COLO668 (cell line): Measurements from ENCODE around the gene PEX16.
"Not testable (repeated sequence)": the region's sequence is repeated elsewhere in the genome, so short reads cannot be mapped to it uniquely, and the experiment has no call there.

Experiments used
- DNase-seq: peaks from one replicate; lab custom pipeline; 2025; ENCODE audit not compliant: unreplicated experiment; lab: John Stamatoyannopoulos, UW

Gene PEX16

DNA sequence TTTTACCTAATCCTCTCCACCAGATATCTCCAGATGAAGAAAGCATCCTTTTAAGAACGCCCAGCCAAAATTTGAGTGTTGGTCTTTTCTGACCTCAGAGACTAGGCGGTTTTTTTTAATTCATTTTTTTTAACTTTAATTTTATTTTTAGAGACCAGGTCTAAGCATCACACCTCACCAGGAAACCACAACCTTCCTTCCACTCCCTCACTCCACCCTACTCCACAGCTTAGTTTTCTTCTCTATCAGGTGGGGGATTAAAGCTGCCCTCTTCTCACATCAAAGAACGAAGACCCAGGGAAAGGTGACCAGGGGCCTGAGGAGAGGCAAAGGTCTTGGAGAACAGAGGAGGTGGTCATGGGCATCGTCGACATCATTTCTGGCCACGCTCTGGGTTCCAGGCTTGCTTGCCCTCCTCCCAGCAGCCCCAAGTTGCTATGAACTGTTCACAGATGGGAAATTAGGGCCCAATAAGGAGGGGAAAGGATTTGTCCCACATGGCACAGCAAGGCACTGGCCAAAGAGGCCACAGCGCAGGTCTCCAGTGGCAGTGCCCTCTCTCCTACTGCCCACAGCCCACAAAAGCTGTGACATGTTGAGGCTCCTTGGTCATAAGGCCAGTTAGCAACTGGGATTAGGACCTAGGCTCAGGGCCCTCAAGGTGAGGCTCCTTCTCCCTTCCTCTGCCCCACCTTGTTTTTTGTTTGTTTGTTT lies 1.4 kb upstream of the PEX16 start:
- DNase-seq, result no peak

DNA sequence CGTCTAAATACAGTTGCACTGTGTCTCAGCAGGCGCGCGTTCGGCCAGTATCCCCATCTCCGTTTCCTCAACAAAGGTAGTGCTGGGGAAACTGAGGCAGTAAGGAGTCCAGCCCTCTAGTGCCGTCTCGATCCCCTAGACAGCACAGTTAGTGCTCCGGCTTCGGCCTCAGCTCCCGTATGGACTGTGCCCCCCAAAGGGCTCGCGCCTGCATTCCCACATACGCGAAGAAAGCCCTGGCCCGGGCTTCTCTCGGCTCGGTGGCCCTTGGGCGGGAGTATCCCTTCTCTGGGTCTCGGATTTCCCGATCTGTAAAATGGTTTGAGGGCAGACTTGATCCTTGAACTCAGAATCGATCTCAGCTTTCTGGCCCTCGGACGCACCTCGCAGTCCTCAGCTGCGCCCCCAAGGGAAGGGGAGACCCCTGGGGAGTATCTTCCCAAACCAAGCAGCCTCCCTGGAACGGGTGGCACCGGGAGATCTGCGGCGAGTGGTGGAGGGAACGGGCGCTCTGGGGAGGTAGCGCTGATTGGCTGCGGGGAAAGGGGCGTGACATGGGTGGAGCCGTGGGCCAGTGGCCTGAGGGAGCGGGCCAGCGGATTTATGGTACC lies 759 bp upstream of the PEX16 start:
- DNase-seq, result peak; percentile 87

DNA sequence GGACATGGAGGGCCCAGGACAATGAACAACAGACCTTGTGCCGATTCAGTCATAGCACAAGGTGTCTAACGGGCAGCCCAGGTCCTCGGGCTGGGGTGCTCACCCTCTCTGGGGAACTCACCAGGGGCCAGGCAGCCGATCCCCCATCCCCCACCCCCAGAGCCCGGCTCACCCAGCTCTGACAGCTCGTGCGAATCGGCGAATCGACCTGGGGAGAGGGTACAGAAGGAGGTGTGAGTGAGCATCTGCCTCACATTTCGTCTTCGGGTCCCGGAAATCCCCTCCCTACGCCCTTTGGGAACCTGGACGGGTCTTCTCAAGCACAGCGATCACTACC lies 423 bp downstream of the PEX16 start:
- peak; percentile 38 for DNase-seq

DNA sequence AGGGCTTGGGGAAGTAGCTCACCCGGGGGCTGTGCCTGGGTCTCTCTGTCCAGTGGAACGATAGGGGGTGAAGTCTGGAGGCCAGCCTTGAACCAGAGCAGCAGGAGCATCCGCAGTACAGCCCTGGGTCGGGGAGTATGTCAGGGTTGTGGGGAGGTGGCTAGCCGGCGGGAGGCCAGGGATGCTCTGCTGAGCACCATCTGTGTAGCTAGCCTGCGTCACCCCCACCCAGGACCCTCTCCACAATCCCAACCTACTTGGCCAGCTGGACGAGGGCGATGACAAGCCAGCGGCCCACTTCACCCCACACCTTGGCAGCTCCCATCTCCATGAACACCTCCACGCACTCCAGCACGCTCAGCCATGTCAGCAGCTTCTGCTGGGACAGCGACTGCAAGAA lies 2.2 kb downstream of the PEX16 start:
- no peak for DNase-seq

DNA sequence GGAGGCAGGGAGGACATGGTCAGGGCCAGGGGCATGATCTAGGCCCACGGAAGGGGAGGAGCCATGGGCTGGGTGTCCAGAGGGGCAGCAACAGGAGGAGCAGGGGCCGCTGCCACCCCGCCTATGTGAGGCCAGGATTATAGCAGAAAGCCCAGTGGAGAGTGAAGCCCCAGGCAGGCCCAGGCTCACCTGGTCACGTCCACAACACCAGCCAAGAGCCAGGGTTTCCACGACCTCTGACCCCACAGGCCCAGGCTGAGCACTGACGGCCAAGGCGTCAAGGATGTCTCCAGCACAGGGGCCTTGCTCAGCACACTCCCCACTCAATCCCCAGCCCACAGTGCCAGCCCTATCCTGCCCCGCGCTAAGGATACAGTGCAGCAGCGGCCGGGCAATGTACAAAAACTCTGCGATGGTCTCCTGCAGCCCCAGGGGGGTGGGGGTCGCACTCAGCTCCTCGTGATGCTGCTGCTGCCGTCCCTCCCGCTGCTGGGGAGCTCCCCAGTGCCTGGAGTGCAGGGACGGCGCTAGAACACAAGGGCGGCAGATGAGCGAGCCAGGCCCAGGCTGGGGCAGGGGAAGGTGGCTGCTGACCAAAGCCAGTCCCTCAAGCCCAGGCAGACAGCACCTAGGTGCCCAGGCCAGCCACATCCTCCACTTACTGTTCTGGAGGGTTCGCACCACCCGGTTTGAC lies 3.6 kb downstream of the PEX16 start:
- no peak for DNase-seq

DNA sequence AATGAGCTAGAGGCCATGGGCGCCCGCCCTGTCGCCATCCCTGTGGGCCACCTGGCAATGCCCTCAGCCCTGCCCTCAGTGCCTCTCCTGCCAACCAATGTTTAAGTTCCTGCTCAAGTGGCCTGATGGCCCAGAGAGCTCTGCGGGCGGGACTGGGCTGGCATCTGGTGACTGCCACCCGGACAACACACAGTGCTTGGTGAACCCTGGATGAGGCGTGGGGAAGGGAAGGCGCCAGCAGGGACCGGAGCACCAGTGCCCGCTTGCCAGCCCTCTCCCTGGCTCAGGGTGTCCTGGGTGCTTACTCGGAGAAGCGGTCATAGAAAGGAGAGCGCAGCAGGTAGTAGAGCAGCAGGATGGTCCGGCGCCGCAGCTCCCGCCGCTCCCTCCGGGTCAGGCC lies 4.2 kb downstream of the PEX16 start:
- no peak for DNase-seq

DNA sequence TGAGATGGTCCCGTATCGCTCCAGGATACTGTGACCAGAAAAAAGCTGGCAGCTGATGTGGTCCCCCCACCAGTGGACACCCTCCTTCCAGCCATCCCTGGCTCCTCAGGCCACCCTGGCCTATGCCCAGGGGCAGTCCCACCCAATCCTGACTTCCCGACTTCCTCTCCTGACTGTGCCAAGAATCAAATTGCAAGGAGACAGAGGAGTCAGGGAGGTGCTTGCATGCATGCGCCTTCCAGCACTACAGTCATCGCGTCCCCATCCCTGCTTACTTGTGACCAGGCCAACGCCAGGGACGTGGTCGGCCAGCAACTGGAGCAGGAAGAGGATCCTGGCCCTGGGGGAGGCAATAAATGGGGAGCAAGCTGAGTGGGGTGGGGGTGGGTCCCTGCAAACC lies 7.1 kb downstream of the PEX16 start:
- DNase-seq, result no peak

DNA sequence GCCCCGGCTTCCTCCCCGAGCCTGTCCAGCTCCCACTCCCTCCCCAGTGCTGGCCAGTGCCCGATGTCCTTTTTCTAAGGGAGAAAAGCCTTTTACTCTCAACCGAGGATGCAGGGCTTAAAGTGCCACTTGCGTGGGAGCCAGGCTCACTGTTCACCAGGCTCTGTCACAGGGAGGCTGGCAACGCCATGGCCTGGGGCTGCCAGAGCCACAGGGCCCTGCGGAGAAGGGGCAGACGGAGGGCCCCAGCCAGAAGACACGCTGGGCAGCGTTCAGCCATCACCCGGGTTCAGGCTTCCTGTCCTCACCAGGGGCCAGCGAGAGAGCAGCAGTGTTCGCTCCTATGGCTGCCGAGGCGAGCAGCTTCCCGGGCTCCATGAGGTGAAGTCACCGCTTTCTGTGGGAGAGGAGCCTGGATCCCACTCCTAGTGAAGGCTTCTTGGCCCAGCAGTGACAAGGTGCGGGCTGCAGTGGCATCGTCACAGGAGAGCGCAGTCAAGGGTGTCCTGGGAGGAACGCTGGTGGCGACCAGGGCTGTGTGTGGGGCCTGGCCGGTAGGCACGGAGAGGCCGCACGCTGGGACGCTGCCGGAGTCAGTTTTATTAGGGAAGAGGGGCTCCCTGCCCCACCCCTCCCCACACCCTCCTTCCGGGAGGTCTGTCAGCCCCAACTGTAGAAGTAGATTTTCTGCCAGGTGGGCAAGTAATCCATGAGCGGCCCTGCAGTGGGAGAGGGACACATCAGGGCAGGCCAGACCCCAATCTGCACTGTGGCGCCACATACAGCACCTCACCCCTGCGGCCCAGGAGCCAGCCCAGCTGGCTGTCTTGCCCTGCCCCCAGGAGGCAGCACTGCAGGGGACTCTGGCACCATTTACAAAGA lies 7.8 kb downstream of the PEX16 start:
- no peak for DNase-seq

DNA sequence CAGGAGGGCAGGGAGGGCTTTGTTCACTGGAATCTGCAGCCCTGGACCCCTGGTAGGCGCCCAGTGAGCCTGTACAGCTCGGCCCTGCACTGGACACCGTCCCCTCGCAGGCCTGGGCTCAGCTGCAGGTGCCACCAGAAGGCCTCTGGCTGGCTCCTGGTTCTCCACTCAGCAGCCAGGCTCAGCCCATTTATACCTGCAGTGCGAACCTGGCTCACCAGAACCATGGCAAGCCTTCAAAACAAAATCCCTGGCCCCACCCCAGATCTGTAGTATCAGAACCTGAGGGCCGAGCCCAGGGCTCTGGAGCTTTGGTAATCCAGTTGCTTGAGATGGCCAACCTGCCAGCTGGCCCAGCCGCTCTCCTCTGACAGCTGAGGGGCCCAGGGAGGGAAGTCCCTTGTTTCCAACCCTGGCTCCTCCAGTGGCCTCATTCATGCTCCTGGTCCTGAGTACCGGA lies 9.7 kb downstream of the PEX16 start:
- DNase-seq, result no peak

DNA sequence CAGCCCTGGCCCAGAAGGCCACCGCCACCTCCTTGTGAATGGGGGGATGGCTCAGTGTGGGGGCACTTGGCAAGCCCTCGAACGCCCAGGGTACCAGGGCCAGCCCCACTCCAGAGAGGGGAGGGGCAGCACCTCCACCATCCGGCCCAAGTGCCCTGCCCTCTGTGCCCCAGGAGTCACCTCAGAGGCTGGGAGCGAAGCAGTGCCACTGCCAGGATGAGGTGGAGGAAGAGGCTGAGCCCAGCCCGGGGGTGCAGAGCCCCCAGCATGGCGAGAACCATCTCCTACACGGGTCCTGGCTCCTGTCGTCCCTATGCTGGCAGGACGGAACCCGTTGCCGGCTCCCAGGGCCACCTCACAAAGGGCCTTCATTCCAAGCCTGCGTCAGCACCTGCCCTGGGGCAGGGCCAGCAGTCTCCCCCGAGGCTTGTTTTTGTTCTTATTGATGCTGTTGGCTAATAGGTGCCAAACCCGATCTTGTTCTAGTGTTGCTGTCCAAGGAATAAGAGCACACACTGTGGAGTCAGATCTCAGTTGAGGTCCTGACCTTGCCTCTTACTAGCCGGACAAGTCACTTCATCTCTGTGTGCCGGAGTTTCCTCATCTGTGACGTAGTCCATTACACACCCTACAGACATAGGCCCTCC lies 10.6 kb downstream of the PEX16 start, which contains the start of gene FREY1:
FREY1 (minus strand) TSS at position 307 of the 647 bp plus-strand sequence; CDS start at position 281, 26 bp downstream.
- DNase-seq, result no peak

DNA sequence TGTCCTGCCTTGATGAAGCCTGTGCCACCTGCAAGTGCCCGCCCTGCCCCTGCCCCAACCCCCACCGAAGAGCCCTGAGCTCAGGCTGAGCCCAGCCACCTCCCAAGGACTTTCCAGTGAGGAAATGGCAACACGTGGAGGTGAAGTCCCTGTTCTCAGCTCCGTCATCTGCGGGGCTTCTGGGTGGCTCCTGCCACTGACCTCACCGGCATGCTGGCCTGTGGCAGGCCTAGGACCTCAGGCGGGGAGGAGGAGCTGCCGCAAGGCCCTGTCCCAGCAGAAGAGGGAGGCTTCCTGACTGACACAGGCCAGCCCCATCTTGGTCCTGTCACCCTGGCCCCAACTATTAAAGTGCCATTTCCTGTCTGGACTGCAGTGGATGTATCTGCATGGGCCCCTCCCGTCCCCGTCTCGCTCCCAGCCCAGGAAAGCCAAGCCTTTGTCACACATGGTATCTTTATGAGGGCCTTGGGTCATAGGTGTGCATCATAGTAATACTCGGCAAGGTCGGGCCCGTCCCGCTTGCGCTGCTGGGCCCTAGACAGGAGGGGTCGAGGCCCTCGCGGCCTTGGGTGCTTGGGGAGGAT lies 11.5 kb downstream of the PEX16 start:
- no peak for DNase-seq

DNA sequence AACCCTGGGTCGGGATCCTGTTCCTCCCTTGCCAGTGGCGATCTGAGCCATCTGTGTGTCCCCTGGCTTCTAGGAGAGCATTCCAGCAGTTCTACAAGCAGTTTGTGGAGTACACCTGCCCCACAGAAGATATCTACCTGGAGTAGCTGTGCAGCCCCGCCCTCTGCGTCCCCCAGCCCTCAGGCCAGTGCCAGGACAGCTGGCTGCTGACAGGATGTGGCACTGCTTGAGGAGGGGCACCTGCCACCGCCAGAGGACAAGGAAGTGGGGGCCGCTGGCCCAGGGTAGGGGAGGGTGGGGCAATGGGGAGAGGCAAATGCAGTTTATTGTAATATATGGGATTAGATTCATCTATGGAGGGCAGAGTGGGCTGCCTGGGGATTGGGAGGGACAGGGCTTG lies 12.1 kb downstream of the PEX16 start:
- DNase-seq, result not testable (repeated sequence)

DNA sequence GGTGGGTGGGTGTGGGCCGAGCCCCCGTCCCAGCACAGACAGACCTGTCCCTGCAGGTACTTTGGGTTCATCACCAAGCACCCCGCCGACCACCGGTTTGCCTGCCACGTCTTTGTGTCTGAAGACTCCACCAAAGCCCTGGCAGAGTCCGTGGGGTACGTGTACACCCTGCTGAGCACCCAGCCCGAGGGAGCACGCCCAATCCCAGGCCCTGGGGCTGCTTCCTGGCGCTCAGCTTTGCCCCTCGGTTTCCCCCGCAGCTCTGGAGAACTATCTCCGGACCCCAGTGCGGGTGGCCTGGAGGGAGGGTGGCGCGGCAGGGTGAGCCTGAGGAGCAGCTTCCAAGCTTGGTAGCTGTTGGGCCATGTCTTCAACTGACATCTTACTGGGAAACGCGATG lies 12.6 kb downstream of the PEX16 start:
- no peak for DNase-seq

DNA sequence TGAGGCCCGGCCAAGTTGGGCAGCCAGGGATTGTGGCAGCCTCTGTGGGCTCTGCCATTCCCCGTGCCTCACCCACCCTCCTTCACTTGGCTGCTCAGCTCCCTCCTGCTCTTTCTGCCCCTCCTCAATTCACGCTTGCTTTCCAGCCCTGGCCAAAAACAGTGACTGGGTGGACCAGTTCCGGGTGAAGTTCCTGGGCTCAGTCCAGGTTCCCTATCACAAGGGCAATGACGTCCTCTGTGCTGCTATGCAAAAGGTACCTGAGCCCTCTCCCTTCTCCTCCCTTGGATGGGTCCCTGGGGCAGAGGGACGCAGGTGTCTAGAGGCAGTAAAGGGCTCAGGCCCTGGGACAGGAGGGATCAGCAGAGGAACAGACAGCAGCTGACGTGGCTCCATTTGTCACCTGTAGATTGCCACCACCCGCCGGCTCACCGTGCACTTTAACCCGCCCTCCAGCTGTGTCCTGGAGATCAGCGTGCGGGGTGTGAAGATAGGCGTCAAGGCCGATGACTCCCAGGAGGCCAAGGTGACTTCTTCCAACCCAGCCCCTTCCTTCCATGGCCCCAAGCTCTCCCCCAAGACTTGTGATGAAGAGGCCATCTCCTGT lies 13.3 kb downstream of the PEX16 start:
- no peak for DNase-seq

DNA sequence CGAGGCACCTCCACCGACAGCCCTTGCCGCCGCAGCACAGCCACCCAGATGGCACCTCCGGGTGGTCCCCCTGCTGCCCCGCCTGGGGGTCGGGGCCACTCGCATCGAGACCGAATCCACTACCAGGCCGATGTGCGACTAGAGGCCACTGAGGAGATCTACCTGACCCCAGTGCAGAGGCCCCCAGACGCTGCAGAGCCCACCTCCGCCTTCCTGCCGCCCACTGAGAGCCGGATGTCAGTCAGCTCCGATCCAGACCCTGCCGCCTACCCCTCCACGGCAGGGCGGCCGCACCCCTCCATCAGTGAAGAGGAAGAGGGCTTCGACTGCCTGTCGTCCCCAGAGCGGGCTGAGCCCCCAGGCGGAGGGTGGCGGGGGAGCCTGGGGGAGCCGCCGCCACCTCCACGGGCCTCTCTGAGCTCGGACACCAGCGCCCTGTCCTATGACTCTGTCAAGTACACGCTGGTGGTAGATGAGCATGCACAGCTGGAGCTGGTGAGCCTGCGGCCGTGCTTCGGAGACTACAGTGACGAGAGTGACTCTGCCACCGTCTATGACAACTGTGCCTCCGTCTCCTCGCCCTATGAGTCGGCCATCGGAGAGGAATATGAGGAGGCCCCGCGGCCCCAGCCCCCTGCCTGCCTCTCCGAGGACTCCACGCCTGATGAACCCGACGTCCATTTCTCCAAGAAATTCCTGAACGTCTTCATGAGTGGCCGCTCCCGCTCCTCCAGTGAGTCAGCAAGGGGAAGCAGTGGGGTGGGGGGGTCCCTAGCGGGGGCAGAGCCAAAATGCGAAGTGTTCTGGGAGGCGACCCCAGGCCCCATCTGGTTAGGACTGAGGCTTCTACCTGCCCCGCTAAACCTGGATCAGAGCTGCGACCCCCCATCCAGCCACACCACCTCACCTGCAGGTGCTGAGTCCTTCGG lies 15.0 kb downstream of the PEX16 start:
- no peak for DNase-seq

DNA sequence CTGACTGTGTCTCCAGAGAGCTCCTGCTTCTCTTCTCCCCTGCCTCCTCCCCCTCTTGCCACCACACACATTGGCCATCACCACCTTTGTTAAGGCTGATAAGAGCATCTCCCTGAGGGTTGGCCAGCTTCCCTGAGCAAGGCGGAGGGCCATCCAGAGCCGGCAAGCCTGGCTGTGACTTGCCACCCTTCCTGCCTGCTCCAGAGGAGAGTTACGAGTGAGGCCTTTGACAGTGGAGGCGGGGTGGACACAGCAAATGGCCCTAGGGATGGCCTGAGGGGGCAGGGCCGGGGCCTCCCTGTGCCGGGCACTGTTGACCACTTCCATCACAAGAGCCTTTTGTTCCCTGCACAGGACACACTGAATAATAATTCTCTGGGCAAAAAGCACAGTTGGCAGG lies 16.1 kb downstream of the PEX16 start:
- DNase-seq, result no peak

DNA sequence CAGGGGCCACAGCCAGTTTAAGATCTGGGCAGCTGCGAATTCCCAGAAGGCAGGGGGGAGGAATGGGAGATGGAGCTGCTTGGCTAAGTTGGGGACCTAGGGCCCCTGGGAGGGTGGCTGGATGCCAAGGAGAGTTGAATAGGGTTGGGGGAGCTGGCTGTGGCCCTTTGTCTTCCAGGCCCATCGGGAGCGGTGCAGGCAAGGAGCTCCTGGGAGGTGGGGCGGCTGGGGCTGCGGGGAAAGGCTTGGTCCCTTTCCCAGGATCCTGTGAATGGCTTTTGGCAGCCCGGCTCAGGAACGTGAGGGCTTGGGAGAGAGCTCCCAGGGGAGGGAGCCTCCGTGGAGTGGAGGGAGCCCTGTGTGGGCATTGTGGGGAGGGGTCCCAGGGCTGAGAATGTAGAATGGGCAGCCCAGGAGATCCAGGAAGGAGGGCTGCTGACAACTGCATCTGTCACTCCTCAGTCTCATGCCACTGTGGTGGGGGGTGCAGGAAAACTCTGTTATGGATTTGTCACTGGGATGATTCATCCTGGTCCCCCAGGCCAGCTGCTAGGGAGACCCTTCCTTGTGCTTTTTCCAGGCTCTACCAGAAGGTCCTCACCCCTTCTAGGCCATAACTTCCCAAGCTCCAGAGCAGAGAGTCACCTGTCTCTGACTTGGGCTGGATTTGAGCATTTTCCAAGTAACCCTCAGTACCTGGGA lies 16.6 kb downstream of the PEX16 start:
- DNase-seq, result no peak

DNA sequence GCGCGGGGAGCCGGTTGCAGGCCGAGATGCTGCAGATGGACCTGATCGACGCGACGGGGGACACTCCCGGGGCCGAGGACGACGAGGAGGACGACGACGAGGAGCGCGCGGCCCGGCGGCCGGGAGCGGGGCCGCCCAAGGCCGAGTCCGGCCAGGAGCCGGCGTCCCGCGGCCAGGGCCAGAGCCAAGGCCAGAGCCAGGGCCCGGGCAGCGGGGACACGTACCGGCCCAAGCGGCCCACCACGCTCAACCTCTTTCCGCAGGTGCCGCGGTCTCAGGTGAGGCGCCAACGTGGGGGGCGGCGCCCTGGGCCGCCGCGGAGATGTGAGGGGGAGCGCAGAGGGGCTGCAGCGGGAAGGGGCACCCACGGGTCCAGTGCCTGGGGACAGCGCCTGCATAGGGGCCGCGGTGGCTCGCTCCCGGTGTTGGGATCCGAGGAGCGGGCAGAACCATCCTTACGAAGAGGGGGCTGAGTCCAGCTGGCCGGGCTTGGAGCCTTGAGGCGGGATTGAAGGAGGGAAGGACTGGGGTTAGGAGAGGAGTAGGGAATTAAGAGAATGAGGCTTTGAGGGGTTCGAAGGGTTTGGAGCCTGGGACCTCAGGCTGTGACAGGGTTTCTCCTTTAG lies 17.4 kb downstream of the PEX16 start:
- DNase-seq, result not testable (repeated sequence)
